Embryonic facial prominence (tissue), 1 donor: ENCODE data around the gene STAC3.

ENCODE experiments used
- DNase-seq: peaks from one replicate; pipeline ENCODE4 v3.0.0-alpha.2; 2016; ENCODE audit errors: extremely low spot score

Gene STAC3

DNA sequence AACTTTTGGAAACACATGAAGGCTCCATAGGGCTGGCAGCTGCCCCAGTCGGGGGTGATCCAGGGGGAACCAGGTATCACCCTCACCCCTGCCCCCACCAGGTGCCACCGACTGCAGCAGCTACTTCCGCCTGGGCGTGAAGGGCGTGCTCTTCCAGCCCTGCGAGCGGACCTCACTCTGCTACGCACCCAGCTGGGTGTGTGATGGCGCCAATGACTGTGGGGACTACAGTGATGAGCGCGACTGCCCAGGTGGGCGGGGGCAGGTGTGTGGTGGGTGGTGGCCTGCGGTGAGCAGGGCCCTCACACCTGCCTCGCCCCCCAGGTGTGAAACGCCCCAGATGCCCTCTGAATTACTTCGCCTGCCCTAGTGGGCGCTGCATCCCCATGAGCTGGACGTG, 56.7 kb downstream of the STAC3 start:
- no peak for DNase-seq

DNA sequence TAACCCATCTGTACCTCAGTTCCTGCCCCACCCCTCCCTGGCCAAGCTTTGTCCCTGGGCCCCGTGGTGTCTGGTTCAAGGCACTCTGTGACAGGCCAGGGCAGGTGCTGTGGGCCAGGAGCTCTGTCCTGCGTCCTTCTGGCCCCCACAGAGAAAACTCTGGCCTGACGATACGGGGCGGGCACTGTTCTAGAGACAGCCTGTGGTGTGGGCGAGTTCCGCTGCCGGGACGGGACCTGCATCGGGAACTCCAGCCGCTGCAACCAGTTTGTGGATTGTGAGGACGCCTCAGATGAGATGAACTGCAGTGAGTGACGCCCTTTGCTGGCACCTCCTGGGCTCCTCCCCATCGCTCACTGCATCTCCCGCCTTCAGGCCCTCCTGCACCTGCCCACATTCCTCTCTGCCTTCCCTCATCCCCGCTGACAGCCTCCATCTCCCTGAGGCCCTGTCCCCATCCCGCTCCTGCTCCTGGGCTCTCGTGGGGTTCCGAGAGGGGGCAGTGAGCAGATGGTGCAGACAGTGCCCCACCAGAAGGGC, 57.2 kb downstream of the STAC3 start:
- no peak for DNase-seq
